AG04450 (cell line): ENCODE measurements around the gene PRKN. TPM values are rescaled to one million over a fixed set of nuclear protein-coding genes. Genes with fewer than 3 reads are reported as not detected.

Source experiments
- CTCF ChIA-PET: fragments of 300-600, 350-600 bp; formaldehyde crosslinking; extraction: SDS; loops from one replicate; lab custom pipeline; 2022; ENCODE audit warnings: antibody characterized with exemption, inconsistent platforms; lab: Charles Lee
- POLR2A ChIA-PET: fragments of 350-600 bp; formaldehyde crosslinking; extraction: SDS; loops from one replicate; lab custom pipeline; 2021; ENCODE audit warnings: antibody characterized with exemption, inconsistent platforms; lab: Yijun Ruan, JAX
- DNase-seq: peaks from one replicate; pipeline ENCODE4 v3.0.0-alpha.2; 2011; ENCODE audit warnings: low read depth, low spot score
- H3K27ac ChIP-seq: one replicate; pipeline ENCODE4 v1.5.1; 2012; ENCODE audit warnings: low read depth, low read length, control low read depth
- H3K27me3 ChIP-seq: one replicate; pipeline ENCODE4 v1.6.0; 2012; ENCODE audit warnings: low read length; ENCODE audit not compliant: control insufficient read depth, insufficient read depth
- H3K4me3 ChIP-seq: 2 replicates; pipeline ENCODE4 v1.5.1; 2011; ENCODE audit warnings: mild to moderate bottlenecking, low read depth, low read length, control low read depth
- H3K9me3 ChIP-seq: 2 replicates; pipeline ENCODE4 v1.5.1; 2012; ENCODE audit warnings: low read length; ENCODE audit not compliant: control insufficient read depth, insufficient read depth
- polyA plus RNA-seq: library from polyadenylated mRNA; depleted of rRNA; stranded (reverse); fragments of >200 nt; gene quantifications from 2 replicates; pipeline ENCODE4 v1.2.3, GENCODE V29; 2011
- TF ChIP-seq, protein P1 (sequence below): IDR thresholded peaks from 2 replicates; pipeline ENCODE4 v1.5.1; 2011; ENCODE audit warnings: low read depth, low read length, control low read depth, inconsistent platforms

Gene PRKN
- polyA plus RNA-seq, 1 experiment = not detected

DNA sequence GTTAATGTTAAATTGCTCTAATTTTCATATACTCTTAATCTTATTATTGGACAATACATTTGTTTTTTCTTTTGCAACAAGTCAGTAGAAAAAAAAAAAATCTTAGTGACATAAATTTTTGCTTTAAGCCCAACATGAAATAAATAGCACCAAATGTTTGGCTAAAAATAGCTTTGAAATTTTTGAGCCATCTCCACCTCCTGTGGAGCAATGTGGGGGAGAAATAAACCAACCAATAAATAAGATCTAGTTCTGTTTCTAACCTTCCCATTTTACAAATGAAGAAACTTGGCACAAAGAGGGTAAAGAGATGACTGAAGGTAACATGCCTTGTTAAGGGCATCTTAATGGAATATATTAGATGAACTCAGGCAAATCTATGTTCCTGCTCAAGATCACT, 91.4 kb downstream of the PRKN start:
- Histone ChIP-seq H3K4me3 (no peak overlapping the region), H3K27ac (no peak overlapping the region), H3K27me3 (no peaks in the 10 kb centered on the region), H3K9me3 (peaks cover 20% of the 10 kb centered on the region; the same call in 1 of the 2 replicates)
- TF ChIP-seq, protein P1, sequence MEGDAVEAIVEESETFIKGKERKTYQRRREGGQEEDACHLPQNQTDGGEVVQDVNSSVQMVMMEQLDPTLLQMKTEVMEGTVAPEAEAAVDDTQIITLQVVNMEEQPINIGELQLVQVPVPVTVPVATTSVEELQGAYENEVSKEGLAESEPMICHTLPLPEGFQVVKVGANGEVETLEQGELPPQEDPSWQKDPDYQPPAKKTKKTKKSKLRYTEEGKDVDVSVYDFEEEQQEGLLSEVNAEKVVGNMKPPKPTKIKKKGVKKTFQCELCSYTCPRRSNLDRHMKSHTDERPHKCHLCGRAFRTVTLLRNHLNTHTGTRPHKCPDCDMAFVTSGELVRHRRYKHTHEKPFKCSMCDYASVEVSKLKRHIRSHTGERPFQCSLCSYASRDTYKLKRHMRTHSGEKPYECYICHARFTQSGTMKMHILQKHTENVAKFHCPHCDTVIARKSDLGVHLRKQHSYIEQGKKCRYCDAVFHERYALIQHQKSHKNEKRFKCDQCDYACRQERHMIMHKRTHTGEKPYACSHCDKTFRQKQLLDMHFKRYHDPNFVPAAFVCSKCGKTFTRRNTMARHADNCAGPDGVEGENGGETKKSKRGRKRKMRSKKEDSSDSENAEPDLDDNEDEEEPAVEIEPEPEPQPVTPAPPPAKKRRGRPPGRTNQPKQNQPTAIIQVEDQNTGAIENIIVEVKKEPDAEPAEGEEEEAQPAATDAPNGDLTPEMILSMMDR = no peak
- DNase-seq = no peak
- CTCF ChIA-PET = no interaction called here
- POLR2A ChIA-PET = no interaction called here

DNA sequence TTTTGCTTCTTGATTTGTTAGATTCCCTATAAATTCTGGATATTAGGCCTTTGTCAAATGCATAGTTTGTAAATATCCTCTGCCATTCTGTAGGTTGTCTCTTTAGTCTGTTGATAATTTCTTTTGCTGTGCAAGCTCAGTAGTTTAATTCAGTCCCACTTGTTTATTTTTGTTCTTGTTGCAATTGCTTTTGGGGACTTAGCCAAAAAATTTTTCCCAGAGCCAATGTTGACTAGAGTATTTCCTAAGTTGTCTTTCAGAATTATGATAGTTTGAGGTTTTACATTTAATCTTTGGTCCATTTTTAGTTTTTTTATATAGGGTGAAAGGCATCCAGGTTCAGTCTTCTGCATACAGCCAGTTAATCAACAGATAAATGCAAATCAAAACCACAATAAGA, 96.0 kb downstream of the PRKN start:
- ChIA-PET POLR2A (no interaction called here), CTCF (no interaction called here)
- Histone ChIP-seq H3K27ac (no peak overlapping the region), H3K27me3 (no peaks in the 10 kb centered on the region), H3K9me3 (peaks cover 14% of the 10 kb centered on the region; the same call in 1 of the 2 replicates), H3K4me3 (no peak overlapping the region)
- TF ChIP-seq, protein P1 = no peak
- DNase-seq = no peak

DNA sequence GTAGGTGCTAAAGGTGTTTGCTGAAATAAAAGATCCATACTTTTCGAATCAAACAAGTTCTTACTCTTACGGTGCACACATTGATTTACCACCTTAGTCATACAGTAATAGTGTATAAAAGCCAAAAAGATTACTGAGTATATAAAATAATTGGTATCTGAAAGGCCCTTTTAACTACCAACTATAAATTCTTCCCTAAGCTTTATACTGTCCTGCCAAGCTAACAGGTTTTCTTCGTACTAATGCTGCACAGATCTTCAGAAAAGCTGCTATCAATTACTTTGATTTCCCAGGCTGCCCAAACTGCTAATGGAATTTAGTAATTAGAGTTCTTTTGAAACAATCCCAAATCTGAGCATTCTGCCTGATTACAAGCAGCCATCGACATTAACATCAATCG, 97.5 kb downstream of the PRKN start:
- TF ChIP-seq, protein P1 = no peak
- DNase-seq = no peak
- ChIA-PET POLR2A (no interaction called here), CTCF (no interaction called here)
- Histone ChIP-seq H3K27ac (no peak overlapping the region), H3K27me3 (no peaks in the 10 kb centered on the region), H3K9me3 (peaks cover 14% of the 10 kb centered on the region; the same call in 1 of the 2 replicates), H3K4me3 (no peak overlapping the region)

DNA sequence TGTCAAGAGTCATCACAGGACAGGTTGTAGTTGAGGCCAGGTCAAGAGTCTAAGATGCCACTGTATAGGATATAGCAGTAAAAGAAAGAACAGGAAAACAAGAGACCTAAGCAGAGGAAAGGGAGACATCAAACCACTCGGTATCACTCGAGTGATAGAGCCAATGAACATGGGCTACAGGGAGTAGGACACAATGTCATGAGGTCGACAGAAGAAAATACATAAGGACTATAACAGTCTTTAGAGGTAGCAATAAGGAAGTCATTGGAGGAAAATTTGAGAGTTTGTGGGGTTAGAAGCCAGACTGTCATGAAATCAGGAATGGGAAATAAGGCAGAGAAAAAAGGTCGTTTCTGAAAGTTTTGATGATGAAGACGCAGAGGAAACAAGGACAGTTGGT, 99.7 kb downstream of the PRKN start:
- H3K4me3 ChIP-seq = no peak overlapping the region
- H3K27me3 ChIP-seq = no peaks in the 10 kb centered on the region
- H3K9me3 ChIP-seq = peaks cover 3% of the 10 kb centered on the region; the same call in 1 of the 2 replicates
- CTCF ChIA-PET = no interaction called here
- no peak overlapping the region for H3K27ac ChIP-seq
- POLR2A ChIA-PET = no interaction called here
- TF ChIP-seq, protein P1 = no peak
- no peak for DNase-seq

DNA sequence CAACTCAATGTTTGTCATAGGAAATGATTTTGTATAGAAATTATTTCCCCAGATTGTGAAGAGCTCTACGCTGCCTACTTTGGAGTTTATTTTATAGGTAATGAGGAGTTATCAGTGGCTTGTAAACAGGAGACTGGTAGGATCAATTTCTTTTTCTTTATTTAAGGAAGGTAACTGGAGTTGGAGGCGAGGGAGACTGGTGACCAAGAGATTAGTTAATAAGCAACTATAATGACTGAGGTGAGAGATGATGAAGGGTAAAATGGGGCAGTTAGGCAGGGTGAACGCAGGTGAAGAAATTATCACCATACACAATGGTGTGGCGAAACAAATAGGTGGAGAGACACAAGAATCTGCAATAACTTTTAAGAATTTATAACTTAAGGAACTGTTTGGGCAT, 100.2 kb downstream of the PRKN start:
- Histone ChIP-seq H3K27me3 (no peaks in the 10 kb centered on the region), H3K9me3 (peaks cover 3% of the 10 kb centered on the region; the same call in 1 of the 2 replicates), H3K27ac (no peak overlapping the region), H3K4me3 (no peak overlapping the region)
- no peak for DNase-seq
- ChIA-PET CTCF (no interaction called here), POLR2A (no interaction called here)
- TF ChIP-seq, protein P1 = no peak
